Measurements from ENCODE around the gene JADE2. TPM values are rescaled to one million over a fixed set of nuclear protein-coding genes. Genes with fewer than 3 reads are reported as not detected.

JADE2 gene
- total and polyA plus RNA-seq, 4 donors = 12.4 to 53.5 (median 20.3) TPM

GRCh38 chr5:134534058-134534725, 8.7 kb downstream of the JADE2 start:
- no peak overlapping the region for H3K9ac ChIP-seq (ENCODE audit: insufficient read depth in 1 of 2, low read length in 2 of 2)
- H3K9me3 ChIP-seq (ENCODE audit: control insufficient read depth in 4 of 4, insufficient read depth in 3 of 4, low read length in 3 of 4) = no peaks in the 10 kb centered on the region
- H3K27ac ChIP-seq (ENCODE audit: low read depth in 1 of 2, low read length in 1 of 2) = no peak overlapping the region
- no peaks in the 10 kb centered on the region for H3K27me3 ChIP-seq (ENCODE audit: control insufficient read depth in 3 of 3, insufficient read depth in 3 of 3, low read length in 2 of 3)
- H3K4me3 ChIP-seq = no peak overlapping the region
- TF ChIP-seq CTCF (IDR thresholded peaks at IDR 0.05; ENCODE audit: control extremely low read depth, extremely low read depth) = no peak
- no peak for ATAC-seq (ENCODE audit: insufficient read depth, low FRiP score)
- H3K36me3 ChIP-seq (ENCODE audit: control insufficient read depth in 4 of 4, insufficient read depth in 4 of 4, low read length in 4 of 4) = peaks cover 0 to 31% (median 10%) of the 10 kb centered on the region in 4 donors
- DNase-seq = no peak
- peaks cover 3 to 38% (median 18%) of the 10 kb centered on the region in 5 donors for H3K4me1 ChIP-seq (ENCODE audit: control insufficient read depth in 5 of 5, insufficient read depth in 5 of 5, low read length in 5 of 5)
- 83 to 89% methylated on average over 10 of the region's 10 CpGs for WGBS, 2 donors

- Histone ChIP-seq H3K27ac (ENCODE audit: low read depth in 1 of 2, low read length in 1 of 2) (no peak overlapping the region), H3K36me3 (ENCODE audit: control insufficient read depth in 4 of 4, insufficient read depth in 4 of 4, low read length in 4 of 4) (peaks cover 0 to 35% (median 12%) of the 10 kb centered on the region in 4 donors), H3K9me3 (ENCODE audit: control insufficient read depth in 4 of 4, insufficient read depth in 3 of 4, low read length in 3 of 4) (no peaks in the 10 kb centered on the region), H3K27me3 (ENCODE audit: control insufficient read depth in 3 of 3, insufficient read depth in 3 of 3, low read length in 2 of 3) (no peaks in the 10 kb centered on the region), H3K4me1 (ENCODE audit: control insufficient read depth in 5 of 5, insufficient read depth in 5 of 5, low read length in 5 of 5) (peaks cover 3 to 33% (median 15%) of the 10 kb centered on the region in 5 donors), H3K9ac (ENCODE audit: insufficient read depth in 1 of 2, low read length in 2 of 2) (no peak overlapping the region), H3K4me3 (no peak overlapping the region)
- WGBS, 2 donors = 96 to 100% methylated on average over 5 of the region's 5 CpGs
- no peak for TF ChIP-seq CTCF (IDR thresholded peaks at IDR 0.05; ENCODE audit: control extremely low read depth, extremely low read depth)
- DNase-seq (no peak), ATAC-seq (ENCODE audit: insufficient read depth, low FRiP score) (no peak)
Measured at GRCh38 chr5:134534726-134535110, 9.2 kb downstream of the JADE2 start.

- Histone ChIP-seq H3K4me3 (no peak overlapping the region), H3K27me3 (ENCODE audit: control insufficient read depth in 3 of 3, insufficient read depth in 3 of 3, low read length in 2 of 3) (no peaks in the 10 kb centered on the region), H3K9me3 (ENCODE audit: control insufficient read depth in 4 of 4, insufficient read depth in 3 of 4, low read length in 3 of 4) (no peaks in the 10 kb centered on the region), H3K9ac (ENCODE audit: insufficient read depth in 1 of 2, low read length in 2 of 2) (no peak overlapping the region), H3K4me1 (ENCODE audit: control insufficient read depth in 5 of 5, insufficient read depth in 5 of 5, low read length in 5 of 5) (peaks cover 0 to 19% (median 7%) of the 10 kb centered on the region in 5 donors), H3K36me3 (ENCODE audit: control insufficient read depth in 4 of 4, insufficient read depth in 4 of 4, low read length in 4 of 4) (peaks cover 0 to 53% (median 17%) of the 10 kb centered on the region in 4 donors), H3K27ac (ENCODE audit: low read depth in 1 of 2, low read length in 1 of 2) (no peak overlapping the region)
- no peak for DNase-seq
- 19 to 22% methylated on average over 1 of the region's 1 CpG for WGBS, 2 donors
- no peak for TF ChIP-seq CTCF (IDR thresholded peaks at IDR 0.05; ENCODE audit: control extremely low read depth, extremely low read depth)
- no peak for ATAC-seq (ENCODE audit: insufficient read depth, low FRiP score)
Measured at GRCh38 chr5:134536876-134537275, 11.4 kb downstream of the JADE2 start.

GRCh38 chr5:134537297-134537696, 11.8 kb downstream of the JADE2 start:
- no peaks in the 10 kb centered on the region for H3K9me3 ChIP-seq (ENCODE audit: control insufficient read depth in 4 of 4, insufficient read depth in 3 of 4, low read length in 3 of 4)
- H3K36me3 ChIP-seq (ENCODE audit: control insufficient read depth in 4 of 4, insufficient read depth in 4 of 4, low read length in 4 of 4) = peaks cover 0 to 55% (median 17%) of the 10 kb centered on the region in 4 donors
- no peak for TF ChIP-seq CTCF (IDR thresholded peaks at IDR 0.05; ENCODE audit: control extremely low read depth, extremely low read depth)

More at GRCh38 chr5:134537297-134537696, 11.8 kb downstream of the JADE2 start:
- no peak overlapping the region for H3K27ac ChIP-seq (ENCODE audit: low read depth in 1 of 2, low read length in 1 of 2)
- no peak for DNase-seq
- ATAC-seq (ENCODE audit: insufficient read depth, low FRiP score) = no peak
- no peaks in the 10 kb centered on the region for H3K27me3 ChIP-seq (ENCODE audit: control insufficient read depth in 3 of 3, insufficient read depth in 3 of 3, low read length in 2 of 3)
- no peak overlapping the region for H3K4me3 ChIP-seq
- H3K4me1 ChIP-seq (ENCODE audit: control insufficient read depth in 5 of 5, insufficient read depth in 5 of 5, low read length in 5 of 5) = peaks cover 0 to 19% (median 7%) of the 10 kb centered on the region in 5 donors
- no peak overlapping the region for H3K9ac ChIP-seq (ENCODE audit: insufficient read depth in 1 of 2, low read length in 2 of 2)
